Lower leg skin (tissue), 3 donors: ENCODE measurements around the gene EPO.

Source experiments
- POLR2A ChIP-seq, 2 donors: fragments of 450-650 bp; IDR thresholded peaks; one replicate each; pipeline ENCODE4 v1.6.1; 2016 to 2017; ENCODE audit warnings: antibody characterized with exemption in 2 of 2, mild to moderate bottlenecking in 1 of 2, moderate library complexity in 1 of 2
- TF ChIP-seq, protein P1 (sequence below), 3 donors: fragments of 450-650 bp; IDR thresholded peaks; one replicate each; pipeline ENCODE4 v1.5.1; 2016; ENCODE audit warnings: antibody characterized with exemption in 3 of 3, mild to moderate bottlenecking in 3 of 3, moderate library complexity in 2 of 3

DNA sequence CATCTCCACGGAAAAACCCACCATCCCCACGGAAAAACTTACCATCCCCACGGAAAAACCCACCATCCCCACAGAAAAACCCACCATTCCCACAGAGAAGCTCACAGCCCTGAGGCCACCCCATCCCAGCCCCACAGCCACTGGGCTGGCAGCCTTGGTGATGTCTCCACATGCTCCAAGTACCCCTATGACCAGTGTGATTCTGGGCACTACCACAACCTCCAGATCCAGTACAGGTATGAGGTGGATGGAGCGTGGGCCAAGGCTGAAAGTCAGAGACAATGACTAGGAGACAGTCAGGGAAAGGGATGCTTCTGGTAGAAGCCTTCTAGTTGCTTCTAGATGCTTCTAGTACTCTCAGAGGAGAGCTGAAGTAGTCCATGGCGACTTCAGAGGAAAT is 32.7 kb downstream of the EPO start:
- TF ChIP-seq, protein P1, sequence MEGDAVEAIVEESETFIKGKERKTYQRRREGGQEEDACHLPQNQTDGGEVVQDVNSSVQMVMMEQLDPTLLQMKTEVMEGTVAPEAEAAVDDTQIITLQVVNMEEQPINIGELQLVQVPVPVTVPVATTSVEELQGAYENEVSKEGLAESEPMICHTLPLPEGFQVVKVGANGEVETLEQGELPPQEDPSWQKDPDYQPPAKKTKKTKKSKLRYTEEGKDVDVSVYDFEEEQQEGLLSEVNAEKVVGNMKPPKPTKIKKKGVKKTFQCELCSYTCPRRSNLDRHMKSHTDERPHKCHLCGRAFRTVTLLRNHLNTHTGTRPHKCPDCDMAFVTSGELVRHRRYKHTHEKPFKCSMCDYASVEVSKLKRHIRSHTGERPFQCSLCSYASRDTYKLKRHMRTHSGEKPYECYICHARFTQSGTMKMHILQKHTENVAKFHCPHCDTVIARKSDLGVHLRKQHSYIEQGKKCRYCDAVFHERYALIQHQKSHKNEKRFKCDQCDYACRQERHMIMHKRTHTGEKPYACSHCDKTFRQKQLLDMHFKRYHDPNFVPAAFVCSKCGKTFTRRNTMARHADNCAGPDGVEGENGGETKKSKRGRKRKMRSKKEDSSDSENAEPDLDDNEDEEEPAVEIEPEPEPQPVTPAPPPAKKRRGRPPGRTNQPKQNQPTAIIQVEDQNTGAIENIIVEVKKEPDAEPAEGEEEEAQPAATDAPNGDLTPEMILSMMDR (IDR thresholded peaks at IDR 0.05): no peak
- no peak for TF ChIP-seq POLR2A (IDR thresholded peaks at IDR 0.05)
